HEK293T (cell line): Measurements from ENCODE around the gene ATAD2B.

Experiments used
- CTCF ChIA-PET: fragments of 350-600 bp; formaldehyde crosslinking; extraction: SDS; loops from one replicate; lab custom pipeline; 2021; ENCODE audit warnings: antibody characterized with exemption, inconsistent platforms; lab: Yijun Ruan, JAX
- POLR2A ChIA-PET: fragments of 350-600 bp; formaldehyde crosslinking; extraction: SDS; loops from one replicate; lab custom pipeline; 2020; ENCODE audit warnings: antibody characterized with exemption, inconsistent platforms; lab: Yijun Ruan, JAX
- DNase-seq: peaks from one replicate; pipeline ENCODE4 v3.0.0; 2012; ENCODE audit warnings: mixed read lengths; ENCODE audit errors: extremely low spot score
- ARNT ChIP-seq: fragments of 450-650 bp; IDR thresholded peaks from 2 replicates; pipeline ENCODE4 v1.6.1; 2017; ENCODE audit warnings: mild to moderate bottlenecking
- BHLHE40 ChIP-seq: fragments of 450-650 bp; IDR thresholded peaks from 2 replicates; pipeline ENCODE4 v1.6.1; 2016; ENCODE audit warnings: mild to moderate bottlenecking, moderate library complexity, borderline replicate concordance
- CTBP1 ChIP-seq: fragments of 450-650 bp; IDR thresholded peaks from 2 replicates; pipeline ENCODE4 v1.6.1; 2016; ENCODE audit warnings: borderline replicate concordance
- ELF4 ChIP-seq: fragments of 450-650 bp; IDR thresholded peaks from 2 replicates; pipeline ENCODE4 v1.6.1; 2017; ENCODE audit warnings: antibody characterized with exemption
- FOXA1 ChIP-seq: fragments of 450-650 bp; IDR thresholded peaks from 2 replicates; pipeline ENCODE4 v1.6.1; 2016; ENCODE audit warnings: mild to moderate bottlenecking
- FOXK2 ChIP-seq: fragments of 450-650 bp; IDR thresholded peaks from 2 replicates; pipeline ENCODE4 v1.6.1; 2016; ENCODE audit warnings: mild to moderate bottlenecking
- FOXM1 ChIP-seq: fragments of 450-650 bp; IDR thresholded peaks from 2 replicates; pipeline ENCODE4 v1.6.1; 2017; ENCODE audit warnings: mild to moderate bottlenecking, borderline replicate concordance
- HDGF ChIP-seq: fragments of 450-650 bp; IDR thresholded peaks from 2 replicates; pipeline ENCODE4 v1.6.1; 2017; ENCODE audit warnings: antibody characterized with exemption, borderline replicate concordance
- L3MBTL2 ChIP-seq: fragments of 450-650 bp; conservative IDR thresholded peaks from 2 replicates; pipeline ENCODE4 v1.6.1; 2016; ENCODE audit warnings: mild to moderate bottlenecking
- LEF1 ChIP-seq: fragments of 450-650 bp; IDR thresholded peaks from 2 replicates; pipeline ENCODE4 v1.6.1; 2017; ENCODE audit warnings: mild to moderate bottlenecking, borderline replicate concordance
- NFRKB ChIP-seq: fragments of 450-650 bp; IDR thresholded peaks from 2 replicates; pipeline ENCODE4 v1.6.1; 2016; ENCODE audit warnings: mild to moderate bottlenecking, moderate library complexity
- SP1 ChIP-seq: fragments of 450-650 bp; IDR thresholded peaks from 2 replicates; pipeline ENCODE4 v1.6.1; 2017
- SUZ12 ChIP-seq: fragments of 450-650 bp; IDR thresholded peaks from 2 replicates; pipeline ENCODE4 v1.6.1; 2016; ENCODE audit warnings: mild to moderate bottlenecking
- TARDBP ChIP-seq: fragments of 450-650 bp; IDR thresholded peaks from 2 replicates; pipeline ENCODE4 v1.6.1; 2016
- ZNF384 ChIP-seq: fragments of 450-650 bp; IDR thresholded peaks from 2 replicates; pipeline ENCODE4 v1.6.1; 2016
- TF ChIP-seq, protein P1 (sequence below): fragments of 450-650 bp; IDR thresholded peaks from 2 replicates; pipeline ENCODE4 v1.6.1; 2016

Gene ATAD2B

DNA sequence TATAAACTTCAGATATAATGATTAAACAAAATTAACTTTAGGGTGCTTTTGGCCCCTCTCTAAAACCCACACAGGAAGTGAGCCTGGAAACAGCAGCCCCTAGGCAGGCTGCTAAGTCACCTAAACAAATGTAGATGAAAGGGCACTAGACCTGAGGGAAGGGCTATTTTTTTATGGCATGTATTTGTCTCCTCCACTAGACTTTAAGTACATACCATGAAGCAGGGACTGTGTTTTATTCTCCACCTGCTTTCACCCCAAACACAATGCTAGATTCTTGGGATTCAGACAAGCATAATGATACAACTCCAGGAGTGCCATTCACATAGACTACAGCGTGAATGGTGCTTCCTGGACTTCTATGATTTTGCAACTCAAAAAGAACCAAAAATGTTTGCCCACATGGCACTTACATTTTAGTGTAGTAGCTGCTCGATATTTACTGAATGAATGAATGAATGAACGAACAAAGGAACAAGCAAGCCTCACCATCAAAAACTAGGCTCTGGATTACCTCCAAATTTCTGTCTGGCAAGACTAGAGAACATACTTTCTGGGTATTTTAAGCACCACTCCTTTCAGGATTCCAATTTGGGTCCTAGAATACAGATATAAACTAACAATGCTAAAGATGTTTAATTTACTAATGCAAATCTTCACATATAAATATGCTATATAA lies 10.1 kb downstream of the ATAD2B start:
- DNase-seq = no peak
- ChIA-PET CTCF (no interaction called here), POLR2A (interaction anchor here (2.2 kb wide), 1 partner anchor 10 kb away, joined by 9 read pairs; the partner anchor contains the start of gene ATAD2B)
- TF ChIP-seq L3MBTL2 (no peak), SUZ12 (no peak), LEF1 (no peak), ELF4 (no peak)

DNA sequence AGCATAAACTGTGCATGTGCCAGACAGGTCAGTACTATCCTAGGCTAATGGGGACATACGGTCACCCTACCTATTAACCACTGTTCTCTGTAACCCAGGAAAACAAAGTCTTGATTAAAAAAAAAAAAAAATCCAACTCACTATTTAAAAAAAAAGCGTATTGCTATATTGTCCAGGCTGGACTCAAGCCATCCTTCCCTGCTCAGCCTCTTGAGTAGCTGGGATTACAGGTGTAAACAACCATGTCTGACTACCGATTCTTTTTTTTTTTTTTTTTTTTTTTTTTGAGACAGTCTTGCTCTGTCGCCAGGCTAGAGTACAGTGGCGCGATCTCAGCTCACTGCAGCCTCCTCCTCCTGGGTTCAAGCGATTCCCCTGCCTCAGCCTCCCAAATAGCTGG lies 11.6 kb downstream of the ATAD2B start:
- CTCF ChIA-PET = interaction anchor here (0.6 kb wide), 1 partner anchor 139 kb away, joined by 4 read pairs; no protein-coding TSS in a partner anchor
- DNase-seq = no peak
- TF ChIP-seq SP1 (no peak), ZNF384 (0 out of 2 replicates have a peak, but pooled peaks have one; percentile 21)
- POLR2A ChIA-PET = interaction anchor here (0.7 kb wide), 1 partner anchor 41 kb away, joined by 3 read pairs; no protein-coding TSS in a partner anchor

DNA sequence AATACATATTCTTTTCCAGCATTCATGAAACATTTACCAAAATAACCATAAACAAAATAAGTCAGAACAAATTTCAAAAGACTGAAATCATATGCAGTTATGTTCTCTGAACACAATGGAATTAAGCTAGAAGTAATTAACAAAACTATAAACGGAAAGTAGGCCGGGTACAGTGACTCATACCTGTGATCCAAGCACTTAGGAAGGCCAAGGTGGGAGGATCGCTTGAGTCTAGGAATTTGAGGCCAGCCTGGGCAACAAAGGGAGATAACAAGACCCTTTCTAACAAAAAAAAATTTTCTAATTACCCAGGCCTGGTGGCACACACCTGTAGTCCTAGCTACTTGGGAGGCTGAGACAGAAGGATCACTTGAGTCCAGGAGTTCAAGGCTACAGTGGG lies 14.9 kb downstream of the ATAD2B start:
- ChIA-PET CTCF (no interaction called here), POLR2A (interaction anchor here (1.4 kb wide), 1 partner anchor 15 kb away, joined by 3 read pairs; the partner anchor contains the start of gene ATAD2B)
- TF ChIP-seq ARNT = no peak
- no peak for TF ChIP-seq ZNF384
- TF ChIP-seq HDGF = no peak
- no peak for TF ChIP-seq ELF4
- no peak for TF ChIP-seq BHLHE40
- TF ChIP-seq FOXA1 = no peak
- TF ChIP-seq FOXM1 = no peak
- no peak for TF ChIP-seq TARDBP
- no peak for TF ChIP-seq CTBP1
- TF ChIP-seq NFRKB = no peak
- TF ChIP-seq LEF1 = no peak
- TF ChIP-seq, protein P1, sequence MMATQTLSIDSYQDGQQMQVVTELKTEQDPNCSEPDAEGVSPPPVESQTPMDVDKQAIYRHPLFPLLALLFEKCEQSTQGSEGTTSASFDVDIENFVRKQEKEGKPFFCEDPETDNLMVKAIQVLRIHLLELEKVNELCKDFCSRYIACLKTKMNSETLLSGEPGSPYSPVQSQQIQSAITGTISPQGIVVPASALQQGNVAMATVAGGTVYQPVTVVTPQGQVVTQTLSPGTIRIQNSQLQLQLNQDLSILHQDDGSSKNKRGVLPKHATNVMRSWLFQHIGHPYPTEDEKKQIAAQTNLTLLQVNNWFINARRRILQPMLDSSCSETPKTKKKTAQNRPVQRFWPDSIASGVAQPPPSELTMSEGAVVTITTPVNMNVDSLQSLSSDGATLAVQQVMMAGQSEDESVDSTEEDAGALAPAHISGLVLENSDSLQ = no peak
- no peak for TF ChIP-seq SUZ12
- TF ChIP-seq FOXK2 = no peak
- no peak for DNase-seq

DNA sequence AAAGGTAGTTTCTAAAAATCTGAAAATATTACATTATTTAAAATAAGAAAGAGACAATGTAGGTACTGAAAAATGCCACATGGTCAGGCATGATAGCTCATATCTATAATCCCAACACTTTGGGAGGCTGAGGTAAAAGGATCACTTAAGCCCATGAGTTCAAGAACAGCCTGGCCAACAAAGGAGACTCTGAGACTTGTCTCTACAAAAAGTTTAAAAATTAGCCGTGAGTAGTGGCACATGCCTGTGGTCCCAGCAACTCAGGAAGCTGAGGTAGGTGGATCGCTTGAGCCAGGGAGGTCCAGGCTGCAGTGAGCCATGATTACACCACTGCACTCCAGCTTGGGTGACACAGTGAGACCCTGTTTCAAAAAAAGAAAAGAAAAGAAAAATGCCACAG lies 21.8 kb downstream of the ATAD2B start:
- DNase-seq = no peak
- ChIA-PET CTCF (interaction anchor here (0.6 to 1.2 kb wide), 2 partner anchors 15 to 20 kb away, joined by 3 to 4 read pairs; no protein-coding TSS in a partner anchor), POLR2A (interaction anchor here (2.4 kb wide), 1 partner anchor 22 kb away, joined by 9 read pairs; the partner anchor contains the start of gene ATAD2B)
- no peak for TF ChIP-seq TARDBP
- no peak for TF ChIP-seq ZNF384
- TF ChIP-seq LEF1 = no peak
- TF ChIP-seq NFRKB = no peak
- TF ChIP-seq SP1 = no peak
- no peak for TF ChIP-seq SUZ12
- no peak for TF ChIP-seq HDGF
- TF ChIP-seq FOXK2 = no peak
- no peak for TF ChIP-seq FOXA1

DNA sequence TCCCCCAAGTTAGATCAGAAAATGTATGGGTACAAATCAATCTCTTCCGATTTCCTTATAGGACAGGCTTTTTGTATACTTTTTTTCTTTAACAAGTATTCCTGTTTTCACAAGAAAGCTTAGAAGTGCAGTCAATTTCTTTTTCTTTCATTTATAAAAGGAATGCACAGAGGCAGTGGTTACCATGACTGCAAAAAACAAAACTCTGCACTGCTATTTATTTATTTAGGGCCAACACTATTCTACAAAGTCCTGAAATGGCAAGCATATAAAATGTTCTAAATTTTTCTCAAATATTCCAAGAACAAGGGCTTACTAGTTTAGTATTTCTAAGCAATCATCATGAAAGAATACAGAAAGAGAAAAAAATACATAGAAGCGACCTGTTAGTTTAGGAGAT lies 22.2 kb downstream of the ATAD2B start:
- ChIA-PET CTCF (interaction anchor here (0.6 to 1.2 kb wide), 2 partner anchors 14 to 21 kb away, joined by 3 to 4 read pairs; no protein-coding TSS in a partner anchor), POLR2A (interaction anchor here (2.4 kb wide), 1 partner anchor 23 kb away, joined by 9 read pairs; the partner anchor contains the start of gene ATAD2B)
- DNase-seq = no peak
- no peak for TF ChIP-seq ELF4
- no peak for TF ChIP-seq BHLHE40
- no peak for TF ChIP-seq CTBP1
- TF ChIP-seq FOXK2 = no peak
- TF ChIP-seq FOXM1 = no peak
- TF ChIP-seq SUZ12 = no peak
- TF ChIP-seq FOXA1 = no peak
- no peak for TF ChIP-seq HDGF
- no peak for TF ChIP-seq NFRKB
- TF ChIP-seq LEF1 = no peak
- TF ChIP-seq L3MBTL2 = no peak
- TF ChIP-seq ZNF384 = no peak
- TF ChIP-seq ARNT = no peak
- no peak for TF ChIP-seq SP1

DNA sequence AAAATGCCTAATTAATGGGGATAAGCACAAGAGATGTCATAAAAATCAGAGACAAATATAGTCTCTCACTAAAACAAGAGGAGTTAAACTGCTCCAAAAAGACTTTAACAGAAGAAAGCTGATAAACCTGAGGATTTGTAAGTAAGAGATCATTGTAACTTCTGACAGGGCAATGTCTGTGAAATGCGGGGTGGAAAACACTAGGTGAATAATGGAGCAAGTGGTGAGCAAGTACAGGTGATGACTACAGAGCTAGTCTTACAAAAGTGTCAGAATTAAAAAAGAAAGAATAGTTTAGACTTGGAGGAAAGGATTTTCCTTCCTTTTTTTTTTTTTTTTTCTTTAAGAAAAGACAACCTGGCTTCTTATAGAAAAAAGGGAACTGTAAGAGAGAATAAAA lies 22.7 kb downstream of the ATAD2B start:
- DNase-seq = no peak
- ChIA-PET POLR2A (interaction anchor here (2.4 kb wide), 1 partner anchor 23 kb away, joined by 9 read pairs; the partner anchor contains the start of gene ATAD2B), CTCF (no interaction called here)
- TF ChIP-seq FOXK2 (no peak), SP1 (no peak), LEF1 (no peak), BHLHE40 (no peak)
- TF ChIP-seq, protein P1 = peak; percentile 42; the same call in 1 of the 2 replicates

DNA sequence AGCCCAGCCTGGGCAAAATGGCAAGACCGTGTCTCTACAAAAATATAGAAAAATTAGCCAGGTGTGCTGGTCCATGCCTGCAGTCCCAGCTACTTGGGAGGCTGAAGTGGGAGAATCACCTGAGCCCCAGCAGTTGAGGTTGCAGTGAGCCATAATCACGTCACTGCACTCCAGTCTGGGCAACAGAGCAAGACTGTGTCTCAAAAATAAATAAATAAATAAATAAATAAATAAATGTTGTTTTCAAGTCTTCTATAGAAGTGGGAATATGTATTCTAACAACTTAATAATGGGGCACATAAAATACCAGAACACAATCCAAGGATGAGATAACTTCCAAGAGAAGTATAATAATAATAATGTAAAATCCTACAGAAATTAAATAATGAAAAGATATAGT lies 23.9 kb downstream of the ATAD2B start:
- CTCF ChIA-PET = no interaction called here
- DNase-seq = no peak
- TF ChIP-seq SP1 (no peak), FOXM1 (no peak), ARNT (no peak), ZNF384 (no peak), L3MBTL2 (no peak), BHLHE40 (no peak), LEF1 (no peak), FOXA1 (no peak), TARDBP (no peak), CTBP1 (no peak), FOXK2 (no peak), SUZ12 (no peak), ELF4 (no peak)
- TF ChIP-seq, protein P1 = no peak

More for the DNA sequence above, 23.9 kb downstream of the ATAD2B start:
- POLR2A ChIA-PET = interaction anchor here (1.3 kb wide), 1 partner anchor 24 kb away, joined by 7 read pairs; the partner anchor contains the start of gene ATAD2B
